ENCODE results near the gene RNF14. TPM values are rescaled to one million over a fixed set of nuclear protein-coding genes. Genes with fewer than 3 reads are reported as not detected.

RNF14 gene
- total RNA-seq, 1 donor from 2014 or later, result 35.5 TPM

- H3K4me1 Mint-ChIP-seq (ENCODE audit: low read depth), result peaks cover 18% of the 10 kb centered on the region
- H3K36me3 Mint-ChIP-seq (ENCODE audit: insufficient read depth), result no peaks in the 10 kb centered on the region
- TF ChIP-seq CTCF (IDR thresholded peaks at IDR 0.05; ENCODE audit: unreplicated experiment), result no peak
- no peak overlapping the region for H3K27ac Mint-ChIP-seq
- no peak overlapping the region for H3K4me3 Mint-ChIP-seq (ENCODE audit: low read depth)
- H3K27me3 Mint-ChIP-seq, result no peaks in the 10 kb centered on the region
- H3K9me3 Mint-ChIP-seq (ENCODE audit: low read depth), result peaks cover 5% of the 10 kb centered on the region
- no peak for DNase-seq (ENCODE audit: low spot score, unreplicated experiment)
Measured at GRCh38 chr5:142015781-142016533, 47.1 kb downstream of the RNF14 start.

- no peak overlapping the region for H3K4me3 Mint-ChIP-seq (ENCODE audit: low read depth)
- peaks cover 18% of the 10 kb centered on the region for H3K4me1 Mint-ChIP-seq (ENCODE audit: low read depth)
Measured at GRCh38 chr5:142016556-142016955, 47.7 kb downstream of the RNF14 start.

GRCh38 chr5:142017832-142018427 is 49.0 kb downstream of the RNF14 start:
- no peak overlapping the region for H3K27ac Mint-ChIP-seq
- no peak overlapping the region for H3K4me3 Mint-ChIP-seq (ENCODE audit: low read depth)
- no peak for DNase-seq (ENCODE audit: low spot score, unreplicated experiment)
- H3K27me3 Mint-ChIP-seq, result no peaks in the 10 kb centered on the region
- TF ChIP-seq CTCF (IDR thresholded peaks at IDR 0.05; ENCODE audit: unreplicated experiment), result no peak
- H3K36me3 Mint-ChIP-seq (ENCODE audit: insufficient read depth), result no peaks in the 10 kb centered on the region
- peaks cover 15% of the 10 kb centered on the region for H3K4me1 Mint-ChIP-seq (ENCODE audit: low read depth)
- H3K9me3 Mint-ChIP-seq (ENCODE audit: low read depth), result peaks cover 5% of the 10 kb centered on the region

More at GRCh38 chr5:142016556-142016955, 47.7 kb downstream of the RNF14 start:
- H3K27ac Mint-ChIP-seq, result no peak overlapping the region
- H3K27me3 Mint-ChIP-seq, result no peaks in the 10 kb centered on the region
- no peak for TF ChIP-seq CTCF (IDR thresholded peaks at IDR 0.05; ENCODE audit: unreplicated experiment)
- peaks cover 5% of the 10 kb centered on the region for H3K9me3 Mint-ChIP-seq (ENCODE audit: low read depth)
- DNase-seq (ENCODE audit: low spot score, unreplicated experiment), result no peak
- no peaks in the 10 kb centered on the region for H3K36me3 Mint-ChIP-seq (ENCODE audit: insufficient read depth)

GRCh38 chr5:142020122-142020659 is 51.3 kb downstream of the RNF14 start:
- H3K36me3 Mint-ChIP-seq (ENCODE audit: insufficient read depth), result no peaks in the 10 kb centered on the region
- no peaks in the 10 kb centered on the region for H3K27me3 Mint-ChIP-seq
- no peak overlapping the region for H3K4me3 Mint-ChIP-seq (ENCODE audit: low read depth)
- TF ChIP-seq CTCF (IDR thresholded peaks at IDR 0.05; ENCODE audit: unreplicated experiment), result no peak
- no peak overlapping the region for H3K27ac Mint-ChIP-seq
- H3K4me1 Mint-ChIP-seq (ENCODE audit: low read depth), result peaks cover 23% of the 10 kb centered on the region
- H3K9me3 Mint-ChIP-seq (ENCODE audit: low read depth), result peaks cover 5% of the 10 kb centered on the region
- no peak for DNase-seq (ENCODE audit: low spot score, unreplicated experiment)

GRCh38 chr5:142023836-142024235 is 54.9 kb downstream of the RNF14 start:
- Mint-ChIP-seq H3K4me1 (ENCODE audit: low read depth) (peaks cover 23% of the 10 kb centered on the region), H3K36me3 (ENCODE audit: insufficient read depth) (no peaks in the 10 kb centered on the region), H3K4me3 (ENCODE audit: low read depth) (peak overlapping the region; percentile 89), H3K9me3 (ENCODE audit: low read depth) (peaks cover 5% of the 10 kb centered on the region), H3K27ac (peak overlapping the region; percentile 94), H3K27me3 (no peaks in the 10 kb centered on the region)
- no peak for DNase-seq (ENCODE audit: low spot score, unreplicated experiment)
- TF ChIP-seq CTCF (IDR thresholded peaks at IDR 0.05; ENCODE audit: unreplicated experiment), result no peak
